HAP-1 (cell line): Measurements from ENCODE around the gene CACNA1E.

ENCODE experiments used
- DNase-seq, 2 experiments: peaks; one replicate each; pipeline ENCODE4 v3.0.0-alpha.2; 2016 to 2020; ENCODE audit warnings: low spot score in 2 of 2
- H3K27me3 ChIP-seq: fragments of 250-450 bp; sonication (Bioruptor Pico); 2 replicates; pipeline ENCODE4 v1.5.1; 2020; ENCODE audit warnings: low read depth, mild to moderate bottlenecking, moderate library complexity
- H3K36me3 ChIP-seq: fragments of 250-450 bp; sonication (Bioruptor Pico); replicated peaks from 2 replicates; pipeline ENCODE4 v1.5.1; 2020; ENCODE audit warnings: mild to moderate bottlenecking
- H3K4me1 ChIP-seq: fragments of 250-450 bp; sonication (Bioruptor Pico); 2 replicates; pipeline ENCODE4 v1.5.1; 2020; ENCODE audit warnings: mild to moderate bottlenecking
- H3K4me3 ChIP-seq: fragments of 250-450 bp; sonication (Bioruptor Pico); 2 replicates; pipeline ENCODE4 v1.5.1; 2020; ENCODE audit warnings: mild to moderate bottlenecking, moderate library complexity
- H3K9me3 ChIP-seq: fragments of 250-450 bp; sonication (Bioruptor Pico); 2 replicates; pipeline ENCODE4 v1.5.1; 2020; ENCODE audit warnings: mild to moderate bottlenecking, moderate library complexity
- in situ Hi-C: fragments of 300-500 bp; cut with MboI; formaldehyde crosslinking; loops from 3 replicates; pipeline ENCODE4 v1.14.3; 2020; ENCODE audit warnings: low sequenced_read_pairs, inconsistent platforms, mixed read lengths

The CACNA1E gene

GRCh38 chr1:181623850-181624249 is 140.5 kb downstream of the CACNA1E start:
- DNase-seq = no peak
- no peaks in the 10 kb centered on the region for H3K27me3 ChIP-seq
- no peak overlapping the region for H3K4me3 ChIP-seq
- no peaks in the 10 kb centered on the region for H3K36me3 ChIP-seq
- H3K4me1 ChIP-seq = no peaks in the 10 kb centered on the region
- in situ Hi-C loops = no loop called here
- no peaks in the 10 kb centered on the region for H3K9me3 ChIP-seq

GRCh38 chr1:181626279-181626938 is 143.1 kb downstream of the CACNA1E start:
- no peak for DNase-seq
- H3K36me3 ChIP-seq = no peaks in the 10 kb centered on the region
- H3K27me3 ChIP-seq = no peaks in the 10 kb centered on the region
- no peaks in the 10 kb centered on the region for H3K9me3 ChIP-seq
- in situ Hi-C loops = no loop called here
- no peaks in the 10 kb centered on the region for H3K4me1 ChIP-seq
- no peak overlapping the region for H3K4me3 ChIP-seq

GRCh38 chr1:181630398-181630797 is 147.1 kb downstream of the CACNA1E start:
- Histone ChIP-seq H3K4me1 (no peaks in the 10 kb centered on the region), H3K27me3 (no peaks in the 10 kb centered on the region), H3K4me3 (no peak overlapping the region), H3K9me3 (no peaks in the 10 kb centered on the region), H3K36me3 (no peaks in the 10 kb centered on the region)
- in situ Hi-C loops = no loop called here
- DNase-seq = no peak

GRCh38 chr1:181630838-181631237 is 147.5 kb downstream of the CACNA1E start:
- DNase-seq = no peak

GRCh38 chr1:181632492-181632891 is 149.2 kb downstream of the CACNA1E start:
- DNase-seq = no peak
- no peaks in the 10 kb centered on the region for H3K36me3 ChIP-seq
- H3K27me3 ChIP-seq = no peaks in the 10 kb centered on the region
- H3K9me3 ChIP-seq = no peaks in the 10 kb centered on the region
- no peak overlapping the region for H3K4me3 ChIP-seq
- in situ Hi-C loops = no loop called here
- no peaks in the 10 kb centered on the region for H3K4me1 ChIP-seq

More at GRCh38 chr1:181630838-181631237, 147.5 kb downstream of the CACNA1E start:
- Histone ChIP-seq H3K27me3 (no peaks in the 10 kb centered on the region), H3K4me3 (no peak overlapping the region), H3K4me1 (no peaks in the 10 kb centered on the region), H3K9me3 (no peaks in the 10 kb centered on the region), H3K36me3 (no peaks in the 10 kb centered on the region)
- in situ Hi-C loops = no loop called here

- Histone ChIP-seq H3K9me3 (no peaks in the 10 kb centered on the region), H3K36me3 (no peaks in the 10 kb centered on the region), H3K4me3 (no peak overlapping the region), H3K4me1 (no peaks in the 10 kb centered on the region), H3K27me3 (no peaks in the 10 kb centered on the region)
- DNase-seq = no peak
- in situ Hi-C loops = no loop called here
Observed at GRCh38 chr1:181632960-181633359, 149.6 kb downstream of the CACNA1E start.

- H3K4me1 ChIP-seq = no peaks in the 10 kb centered on the region
- H3K4me3 ChIP-seq = no peak overlapping the region
- H3K27me3 ChIP-seq = no peaks in the 10 kb centered on the region
- no peak for DNase-seq
- no peaks in the 10 kb centered on the region for H3K36me3 ChIP-seq
- H3K9me3 ChIP-seq = no peaks in the 10 kb centered on the region
- in situ Hi-C loops = no loop called here
Observed at GRCh38 chr1:181635110-181635509, 151.8 kb downstream of the CACNA1E start.

- Histone ChIP-seq H3K4me3 (no peak overlapping the region), H3K27me3 (no peaks in the 10 kb centered on the region), H3K36me3 (no peaks in the 10 kb centered on the region), H3K4me1 (no peaks in the 10 kb centered on the region), H3K9me3 (no peaks in the 10 kb centered on the region)
- no peak for DNase-seq
- in situ Hi-C loops = no loop called here
Observed at GRCh38 chr1:181637998-181638397, 154.7 kb downstream of the CACNA1E start.

- DNase-seq = no peak
Observed at GRCh38 chr1:181640956-181641355, 157.6 kb downstream of the CACNA1E start.

GRCh38 chr1:181643631-181644030 is 160.3 kb downstream of the CACNA1E start:
- no peaks in the 10 kb centered on the region for H3K9me3 ChIP-seq
- no peak overlapping the region for H3K4me3 ChIP-seq
- DNase-seq = no peak
- in situ Hi-C loops = no loop called here
- H3K4me1 ChIP-seq = no peaks in the 10 kb centered on the region
- H3K27me3 ChIP-seq = no peaks in the 10 kb centered on the region
- H3K36me3 ChIP-seq = no peaks in the 10 kb centered on the region

More at GRCh38 chr1:181640956-181641355, 157.6 kb downstream of the CACNA1E start:
- Histone ChIP-seq H3K9me3 (no peaks in the 10 kb centered on the region), H3K4me3 (no peak overlapping the region), H3K27me3 (no peaks in the 10 kb centered on the region), H3K4me1 (no peaks in the 10 kb centered on the region), H3K36me3 (no peaks in the 10 kb centered on the region)
- in situ Hi-C loops = no loop called here

GRCh38 chr1:181645171-181645570 is 161.9 kb downstream of the CACNA1E start:
- Histone ChIP-seq H3K4me1 (no peaks in the 10 kb centered on the region), H3K36me3 (no peaks in the 10 kb centered on the region), H3K9me3 (no peaks in the 10 kb centered on the region), H3K27me3 (no peaks in the 10 kb centered on the region), H3K4me3 (no peak overlapping the region)
- in situ Hi-C loops = no loop called here
- DNase-seq = no peak

- no peak for DNase-seq
- H3K9me3 ChIP-seq = no peaks in the 10 kb centered on the region
- no peaks in the 10 kb centered on the region for H3K27me3 ChIP-seq
- in situ Hi-C loops = no loop called here
- H3K36me3 ChIP-seq = no peaks in the 10 kb centered on the region
- no peaks in the 10 kb centered on the region for H3K4me1 ChIP-seq
- no peak overlapping the region for H3K4me3 ChIP-seq
Observed at GRCh38 chr1:181646710-181647109, 163.4 kb downstream of the CACNA1E start.

- no peak overlapping the region for H3K4me3 ChIP-seq
- in situ Hi-C loops = no loop called here
- no peaks in the 10 kb centered on the region for H3K4me1 ChIP-seq
- H3K27me3 ChIP-seq = no peaks in the 10 kb centered on the region
- no peaks in the 10 kb centered on the region for H3K9me3 ChIP-seq
- H3K36me3 ChIP-seq = no peaks in the 10 kb centered on the region
- DNase-seq = no peak
Observed at GRCh38 chr1:181647314-181648035, 164.2 kb downstream of the CACNA1E start.

GRCh38 chr1:181651276-181651675 is 168.0 kb downstream of the CACNA1E start:
- Histone ChIP-seq H3K4me1 (no peaks in the 10 kb centered on the region), H3K27me3 (no peaks in the 10 kb centered on the region), H3K36me3 (no peaks in the 10 kb centered on the region), H3K9me3 (no peaks in the 10 kb centered on the region), H3K4me3 (no peak overlapping the region)
- no peak for DNase-seq
- in situ Hi-C loops = no loop called here
